CD4-positive, alpha-beta T cell treated with Interleukin-15 for 1 hour (primary cell): Measurements from ENCODE around the gene SLC24A4.

Source experiments
- DNase-seq: peaks from one replicate; pipeline ENCODE4 v3.0.0-alpha.2; 2020

Gene SLC24A4

DNA sequence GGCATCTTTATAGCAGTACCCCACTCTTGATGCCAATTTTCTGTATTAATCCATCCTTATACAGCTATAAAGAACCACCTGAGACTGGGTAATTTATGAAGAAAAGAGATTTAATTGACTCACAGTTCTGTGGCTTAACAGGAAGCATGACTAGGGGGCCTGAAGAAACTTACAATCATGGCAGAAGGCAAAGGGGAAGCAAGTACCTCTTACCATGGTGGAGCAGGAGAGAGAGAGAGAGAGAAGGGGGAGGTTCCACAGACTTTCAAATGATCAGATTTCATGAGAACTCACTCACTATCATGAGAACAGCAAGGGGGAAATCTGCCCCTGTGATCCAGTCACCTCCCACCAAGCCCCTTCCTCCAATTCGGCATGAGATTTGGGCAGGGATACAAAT lies 84.4 kb downstream of the SLC24A4 start:
- DNase-seq: peak; percentile 29

- no peak for DNase-seq
Observed at GRCh38 chr14:92409043-92409442, 86.1 kb downstream of the SLC24A4 start.

- DNase-seq: no peak
Observed at GRCh38 chr14:92411135-92411534, 88.2 kb downstream of the SLC24A4 start.

- DNase-seq: no peak
Observed at GRCh38 chr14:92411941-92412340, 89.0 kb downstream of the SLC24A4 start.

GRCh38 chr14:92412912-92413311 lies 89.9 kb downstream of the SLC24A4 start:
- DNase-seq: no peak

DNA sequence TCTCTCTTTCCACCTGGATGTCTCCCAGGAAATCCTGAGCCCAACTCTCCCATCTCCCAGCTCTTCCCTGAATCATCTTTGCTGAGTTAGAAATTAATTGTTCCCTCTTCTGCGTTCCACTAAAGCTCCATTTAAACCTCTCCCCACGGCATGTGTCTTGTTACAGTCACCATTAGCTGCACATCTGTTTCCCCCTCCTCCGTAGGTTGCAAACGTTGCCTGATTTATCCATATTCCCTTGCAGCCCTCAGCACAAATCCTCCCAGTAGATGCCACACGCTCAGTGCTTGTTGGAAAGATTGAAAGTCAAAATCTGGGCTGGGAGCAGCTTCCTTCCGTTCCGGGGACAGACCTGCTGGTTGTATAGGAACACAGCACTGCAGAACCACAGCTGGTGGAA lies 90.4 kb downstream of the SLC24A4 start:
- DNase-seq: no peak

GRCh38 chr14:92414690-92415445 lies 91.9 kb downstream of the SLC24A4 start:
- DNase-seq: peak; percentile 26

DNA sequence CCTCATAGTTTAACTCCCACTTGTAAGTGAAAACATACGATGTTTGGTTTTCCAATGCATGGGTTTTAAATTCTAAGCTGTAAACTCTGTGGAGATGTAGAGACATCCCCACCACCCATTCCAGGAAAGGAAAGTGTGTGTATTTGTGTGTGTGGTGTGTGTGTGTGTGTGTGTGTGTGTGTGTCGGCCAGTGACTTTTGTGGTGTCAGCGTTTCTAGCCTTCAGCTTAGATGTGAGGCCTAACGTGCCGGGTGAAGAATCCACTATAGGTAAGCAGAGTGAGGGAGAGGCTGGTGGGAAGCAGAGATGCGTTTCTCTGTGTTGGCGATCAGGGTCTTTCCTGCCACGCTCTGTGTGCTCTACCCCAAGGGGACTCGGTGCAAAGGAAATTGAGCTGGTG lies 93.0 kb downstream of the SLC24A4 start:
- no peak for DNase-seq

DNA sequence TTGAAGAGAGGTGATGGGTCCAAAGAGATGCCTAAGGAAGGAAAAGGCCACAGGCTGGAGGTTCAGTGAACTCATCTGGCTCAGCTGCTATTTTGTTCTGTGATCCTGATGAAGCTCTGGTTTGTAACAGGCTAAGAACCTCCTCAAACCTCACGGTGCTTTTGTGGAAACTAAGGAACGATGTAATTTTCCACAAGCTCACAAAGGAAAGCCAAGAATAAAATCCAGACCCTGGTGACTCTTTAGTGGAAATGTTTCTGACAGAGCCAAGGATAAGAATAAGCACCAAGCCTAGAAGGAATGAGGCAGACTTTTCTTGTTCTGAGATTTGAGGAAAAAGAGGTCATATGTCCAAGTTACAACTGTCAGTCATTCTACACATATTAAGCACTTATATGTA lies 93.6 kb downstream of the SLC24A4 start:
- no peak for DNase-seq

DNA sequence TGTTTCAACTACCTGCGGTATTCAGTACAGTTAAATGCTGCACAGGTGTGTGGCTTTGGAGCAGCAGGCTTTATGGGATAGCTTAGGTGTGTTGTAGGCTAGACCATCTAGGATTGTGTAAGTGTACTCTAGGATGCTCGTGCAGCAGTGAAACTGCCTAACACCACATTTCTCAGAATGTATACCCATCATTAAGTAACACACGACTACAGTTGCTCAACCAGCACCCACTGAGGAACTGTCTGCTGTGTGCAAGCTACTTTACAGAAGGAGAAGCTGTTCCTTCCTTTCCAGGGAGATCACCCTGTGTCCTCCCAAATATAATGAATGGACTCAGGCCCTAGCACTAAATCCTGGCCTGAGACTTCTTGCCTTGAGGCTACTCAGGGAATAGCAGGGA lies 94.8 kb downstream of the SLC24A4 start:
- DNase-seq: peak; percentile 67

- no peak for DNase-seq
Observed at GRCh38 chr14:92421751-92422150, 98.8 kb downstream of the SLC24A4 start.

DNA sequence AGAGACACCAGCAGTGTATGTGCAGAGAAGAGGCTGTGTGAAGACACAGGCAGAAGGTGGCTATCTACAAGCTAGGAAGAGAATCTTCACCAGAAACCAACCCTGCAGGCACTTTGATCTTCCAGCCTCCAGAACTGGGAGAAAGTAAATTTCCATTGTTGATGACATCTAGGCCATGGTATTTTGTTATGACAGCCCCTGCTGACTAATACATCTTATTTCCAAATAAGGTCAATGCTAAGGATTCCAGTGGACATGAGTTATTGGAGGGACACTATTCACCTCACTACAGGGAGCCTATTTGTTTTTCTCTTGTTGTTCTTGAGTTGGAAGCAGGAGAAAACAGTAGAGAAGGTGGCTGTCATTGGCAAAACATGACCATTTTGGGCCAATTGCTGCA lies 102.1 kb downstream of the SLC24A4 start:
- no peak for DNase-seq

- DNase-seq: no peak
Observed at GRCh38 chr14:92426237-92426636, 103.3 kb downstream of the SLC24A4 start.

- DNase-seq: no peak
Observed at GRCh38 chr14:92427096-92427495, 104.1 kb downstream of the SLC24A4 start.

DNA sequence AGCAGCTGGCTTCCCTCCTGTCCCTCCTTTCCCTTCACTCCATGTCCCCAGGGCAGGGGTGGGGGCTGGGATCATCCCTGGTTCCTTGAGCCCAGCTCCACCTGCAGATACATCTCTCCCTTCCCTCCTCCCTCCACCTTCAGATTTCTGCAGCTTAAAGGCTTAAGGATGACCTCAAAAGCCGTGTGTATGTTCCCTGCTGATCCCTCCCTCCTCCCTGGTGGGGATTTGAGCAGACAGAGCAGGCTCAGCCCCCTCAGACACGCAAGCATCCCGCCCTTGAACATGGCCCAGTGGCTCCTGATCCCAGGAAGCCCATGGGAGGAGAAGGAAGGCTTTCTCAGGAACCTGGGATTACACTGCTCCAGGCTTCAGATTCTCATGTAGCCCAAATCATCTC lies 107.7 kb downstream of the SLC24A4 start:
- no peak for DNase-seq

DNA sequence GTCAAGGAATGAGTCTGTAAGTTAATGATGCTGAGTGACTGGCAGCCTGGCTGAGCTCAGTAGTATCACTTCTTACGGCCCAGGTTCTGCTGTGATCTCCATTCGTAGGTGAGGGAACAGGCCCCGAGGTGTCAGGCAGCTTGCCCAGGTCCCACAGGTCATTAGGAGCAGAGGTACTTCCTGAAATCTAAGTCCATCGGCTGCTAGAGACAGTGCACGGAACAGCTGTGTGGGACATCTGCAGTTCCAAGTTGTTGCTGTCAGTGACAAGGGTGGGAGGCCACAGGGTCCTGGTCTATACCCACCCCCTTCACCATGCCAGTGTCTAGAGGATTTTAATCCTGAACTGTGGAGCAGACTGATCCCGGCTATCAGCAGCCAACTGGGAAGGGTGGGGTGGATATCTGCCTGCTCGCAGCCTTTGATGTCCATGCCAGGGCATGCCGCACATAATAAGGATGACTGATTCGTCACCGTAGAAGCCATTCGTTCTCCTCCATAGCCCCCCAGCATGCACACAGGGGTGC lies 108.3 kb downstream of the SLC24A4 start:
- no peak for DNase-seq

DNA sequence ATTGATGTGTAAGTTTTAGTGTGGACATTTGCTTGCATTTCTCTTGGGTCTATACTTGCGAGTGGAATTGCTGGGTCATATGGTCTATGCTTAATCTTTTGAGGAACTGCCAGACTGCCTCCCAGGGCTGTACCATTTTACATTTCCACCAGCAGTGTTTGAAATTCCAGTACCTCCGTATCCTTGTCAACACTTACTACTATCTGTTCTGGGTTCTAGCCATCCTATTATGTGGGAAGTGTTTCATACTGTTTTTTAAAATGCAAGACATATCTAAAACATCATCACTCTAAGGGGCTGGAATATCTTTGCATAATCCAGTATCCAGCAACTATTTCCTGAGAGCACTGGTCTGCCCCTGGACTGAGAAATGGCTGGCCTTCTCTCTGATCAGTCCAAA lies 110.4 kb downstream of the SLC24A4 start:
- DNase-seq: no peak

GRCh38 chr14:92435154-92435553 lies 112.2 kb downstream of the SLC24A4 start:
- DNase-seq: no peak

- no peak for DNase-seq
Observed at GRCh38 chr14:92436115-92436776, 113.3 kb downstream of the SLC24A4 start.

GRCh38 chr14:92437309-92437708 lies 114.3 kb downstream of the SLC24A4 start:
- DNase-seq: no peak

DNA sequence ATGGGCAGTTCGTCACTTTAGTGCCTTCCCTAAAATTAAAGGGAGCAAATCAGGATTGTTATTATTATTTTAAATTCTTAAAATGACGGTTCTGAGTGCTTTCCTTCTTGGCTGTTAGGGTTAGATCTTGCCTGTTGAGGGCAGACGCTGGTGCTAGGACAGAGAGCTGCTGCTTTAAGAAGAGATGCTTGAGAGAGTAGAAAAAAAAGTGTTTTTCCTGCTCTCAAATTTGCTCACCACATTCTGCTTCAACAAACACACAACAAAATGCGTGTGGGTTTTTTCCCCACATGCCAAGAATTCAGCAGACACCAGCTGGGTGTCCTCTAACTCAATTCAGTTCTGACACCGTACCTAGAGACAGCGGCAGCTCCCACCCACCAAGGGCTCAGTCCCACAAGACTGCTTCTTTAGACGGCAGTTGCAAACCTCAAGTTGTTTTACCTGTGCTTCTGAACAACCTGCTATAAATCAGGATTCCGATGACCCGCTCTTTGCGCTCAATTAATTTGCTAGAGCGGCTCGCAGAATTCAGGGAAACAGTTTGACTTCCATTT lies 114.8 kb downstream of the SLC24A4 start:
- DNase-seq: no peak

GRCh38 chr14:92439537-92440344 lies 116.8 kb downstream of the SLC24A4 start:
- DNase-seq: no peak

GRCh38 chr14:92440345-92441003 lies 117.5 kb downstream of the SLC24A4 start:
- no peak for DNase-seq
